ENCODE measurements around the gene LAMA1.

The LAMA1 gene

GRCh38 chr18:7035807-7036206 is 81.8 kb downstream of the LAMA1 start:
- H3K27me3 ChIP-seq (replicated peaks; ENCODE audit: insufficient read depth, low read length): no peaks in the 10 kb centered on the region
- H4K20me1 ChIP-seq (ENCODE audit: insufficient read depth, low read length): no peaks in the 10 kb centered on the region
- no peaks in the 10 kb centered on the region for H3K9me2 ChIP-seq (replicated peaks; ENCODE audit: insufficient read depth, low read length)
- H3K9me3 ChIP-seq (replicated peaks; ENCODE audit: insufficient read depth, low read length): no peaks in the 10 kb centered on the region
- no peak overlapping the region for H3K9ac ChIP-seq (ENCODE audit: low read length)
- no peaks in the 10 kb centered on the region for H3F3A ChIP-seq (ENCODE audit: insufficient read depth, low read length)
- H2AFZ ChIP-seq (ENCODE audit: low read length): no peak overlapping the region
- H3K4me3 ChIP-seq (ENCODE audit: low read length): no peak overlapping the region
- H3K36me3 ChIP-seq (replicated peaks; ENCODE audit: insufficient read depth, low read length): no peaks in the 10 kb centered on the region
- no peak overlapping the region for H3K27ac ChIP-seq (ENCODE audit: low read length)
- no peak for DNase-seq
- TF ChIP-seq EZH2phosphoT487 (IDR thresholded peaks at IDR 0.05; ENCODE audit: low read length) (no peak), EZH2 (optimal IDR thresholded peaks at IDR 0.05; ENCODE audit: low read depth, low read length) (no peak), CTCF (IDR thresholded peaks at IDR 0.05; ENCODE audit: low read length) (no peak)
- H3K79me2 ChIP-seq (ENCODE audit: low read length): no peaks in the 10 kb centered on the region
- no peak overlapping the region for H3K4me2 ChIP-seq (ENCODE audit: low read depth, low read length)
- H3K4me1 ChIP-seq (ENCODE audit: low read length): no peaks in the 10 kb centered on the region

GRCh38 chr18:7034924-7035323 is 82.7 kb downstream of the LAMA1 start:
- no peaks in the 10 kb centered on the region for H3F3A ChIP-seq (ENCODE audit: insufficient read depth, low read length)
- no peak overlapping the region for H2AFZ ChIP-seq (ENCODE audit: low read length)
- H3K9ac ChIP-seq (ENCODE audit: low read length): no peak overlapping the region
- H3K9me3 ChIP-seq (replicated peaks; ENCODE audit: insufficient read depth, low read length): no peaks in the 10 kb centered on the region
- H3K36me3 ChIP-seq (replicated peaks; ENCODE audit: insufficient read depth, low read length): no peaks in the 10 kb centered on the region
- no peak overlapping the region for H3K4me3 ChIP-seq (ENCODE audit: low read length)
- H3K27ac ChIP-seq (ENCODE audit: low read length): no peak overlapping the region
- no peaks in the 10 kb centered on the region for H3K79me2 ChIP-seq (ENCODE audit: low read length)
- DNase-seq: no peak
- TF ChIP-seq EZH2phosphoT487 (IDR thresholded peaks at IDR 0.05; ENCODE audit: low read length): no peak
- TF ChIP-seq EZH2 (optimal IDR thresholded peaks at IDR 0.05; ENCODE audit: low read depth, low read length): no peak
- no peak for TF ChIP-seq CTCF (IDR thresholded peaks at IDR 0.05; ENCODE audit: low read length)
- H4K20me1 ChIP-seq (ENCODE audit: insufficient read depth, low read length): no peaks in the 10 kb centered on the region
- H3K4me1 ChIP-seq (ENCODE audit: low read length): no peaks in the 10 kb centered on the region
- no peaks in the 10 kb centered on the region for H3K27me3 ChIP-seq (replicated peaks; ENCODE audit: insufficient read depth, low read length)
- no peaks in the 10 kb centered on the region for H3K9me2 ChIP-seq (replicated peaks; ENCODE audit: insufficient read depth, low read length)
- no peak overlapping the region for H3K4me2 ChIP-seq (ENCODE audit: low read depth, low read length)

- no peaks in the 10 kb centered on the region for H3K4me1 ChIP-seq (ENCODE audit: low read length)
- no peaks in the 10 kb centered on the region for H3K36me3 ChIP-seq (replicated peaks; ENCODE audit: insufficient read depth, low read length)
- no peak overlapping the region for H3K27ac ChIP-seq (ENCODE audit: low read length)
- no peaks in the 10 kb centered on the region for H3F3A ChIP-seq (ENCODE audit: insufficient read depth, low read length)
- TF ChIP-seq EZH2 (optimal IDR thresholded peaks at IDR 0.05; ENCODE audit: low read depth, low read length) (no peak), EZH2phosphoT487 (IDR thresholded peaks at IDR 0.05; ENCODE audit: low read length) (no peak), CTCF (IDR thresholded peaks at IDR 0.05; ENCODE audit: low read length) (no peak)
- H3K9me2 ChIP-seq (replicated peaks; ENCODE audit: insufficient read depth, low read length): no peaks in the 10 kb centered on the region
- DNase-seq: no peak
- no peak overlapping the region for H3K4me3 ChIP-seq (ENCODE audit: low read length)
- H3K79me2 ChIP-seq (ENCODE audit: low read length): no peaks in the 10 kb centered on the region
- H3K9ac ChIP-seq (ENCODE audit: low read length): no peak overlapping the region
- no peak overlapping the region for H2AFZ ChIP-seq (ENCODE audit: low read length)
- H3K4me2 ChIP-seq (ENCODE audit: low read depth, low read length): no peak overlapping the region
- no peaks in the 10 kb centered on the region for H4K20me1 ChIP-seq (ENCODE audit: insufficient read depth, low read length)
- no peaks in the 10 kb centered on the region for H3K9me3 ChIP-seq (replicated peaks; ENCODE audit: insufficient read depth, low read length)
- no peaks in the 10 kb centered on the region for H3K27me3 ChIP-seq (replicated peaks; ENCODE audit: insufficient read depth, low read length)
These were observed 85.1 kb downstream of the LAMA1 start for GRCh38 chr18:7032537-7032936.

Measured in MM.1S (cell line).